ENCODE measurements around the gene ZNF587B.
"Not testable (repeated sequence)": the region's sequence is repeated elsewhere in the genome, so short reads cannot be mapped to it uniquely, and the experiment has no call there.

- TF ChIP-seq POLR2A (IDR thresholded peaks at IDR 0.05): not testable (repeated sequence)
- TF ChIP-seq, protein P1, sequence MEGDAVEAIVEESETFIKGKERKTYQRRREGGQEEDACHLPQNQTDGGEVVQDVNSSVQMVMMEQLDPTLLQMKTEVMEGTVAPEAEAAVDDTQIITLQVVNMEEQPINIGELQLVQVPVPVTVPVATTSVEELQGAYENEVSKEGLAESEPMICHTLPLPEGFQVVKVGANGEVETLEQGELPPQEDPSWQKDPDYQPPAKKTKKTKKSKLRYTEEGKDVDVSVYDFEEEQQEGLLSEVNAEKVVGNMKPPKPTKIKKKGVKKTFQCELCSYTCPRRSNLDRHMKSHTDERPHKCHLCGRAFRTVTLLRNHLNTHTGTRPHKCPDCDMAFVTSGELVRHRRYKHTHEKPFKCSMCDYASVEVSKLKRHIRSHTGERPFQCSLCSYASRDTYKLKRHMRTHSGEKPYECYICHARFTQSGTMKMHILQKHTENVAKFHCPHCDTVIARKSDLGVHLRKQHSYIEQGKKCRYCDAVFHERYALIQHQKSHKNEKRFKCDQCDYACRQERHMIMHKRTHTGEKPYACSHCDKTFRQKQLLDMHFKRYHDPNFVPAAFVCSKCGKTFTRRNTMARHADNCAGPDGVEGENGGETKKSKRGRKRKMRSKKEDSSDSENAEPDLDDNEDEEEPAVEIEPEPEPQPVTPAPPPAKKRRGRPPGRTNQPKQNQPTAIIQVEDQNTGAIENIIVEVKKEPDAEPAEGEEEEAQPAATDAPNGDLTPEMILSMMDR (IDR thresholded peaks at IDR 0.05 in 8 of 11, conservative IDR thresholded peaks at IDR 0.05 in 3 of 11): not testable (repeated sequence)
These were observed 8.6 kb downstream of the ZNF587B start for GRCh38 chr19:57838622-57839191.
